CMK (cell line): ENCODE measurements around the gene TBC1D14.

Experiments
- DNase-seq: peaks from one replicate; pipeline ENCODE4 v3.0.0-alpha.2; 2010; ENCODE audit warnings: low read depth

TBC1D14 gene

GRCh38 chr4:7044137-7044930 lies 134.7 kb downstream of the TBC1D14 start:
- DNase-seq: no peak

GRCh38 chr4:7045553-7045952 lies 135.9 kb downstream of the TBC1D14 start:
- no peak for DNase-seq

GRCh38 chr4:7045961-7046921 lies 136.6 kb downstream of the TBC1D14 start:
- no peak for DNase-seq

- no peak for DNase-seq
These were observed 137.3 kb downstream of the TBC1D14 start for GRCh38 chr4:7046971-7047370.

GRCh38 chr4:7048642-7049041 lies 139.0 kb downstream of the TBC1D14 start:
- no peak for DNase-seq

GRCh38 chr4:7049295-7049694 lies 139.7 kb downstream of the TBC1D14 start:
- DNase-seq: no peak

GRCh38 chr4:7049739-7050138 lies 140.1 kb downstream of the TBC1D14 start:
- DNase-seq: no peak

- DNase-seq: no peak
These were observed 141.0 kb downstream of the TBC1D14 start for GRCh38 chr4:7050481-7051143.

GRCh38 chr4:7051144-7051495 lies 141.5 kb downstream of the TBC1D14 start:
- DNase-seq: no peak

- DNase-seq: no peak
These were observed 142.3 kb downstream of the TBC1D14 start for GRCh38 chr4:7051905-7052304.

- no peak for DNase-seq
These were observed 142.7 kb downstream of the TBC1D14 start for GRCh38 chr4:7052313-7052712.

- no peak for DNase-seq
These were observed 143.5 kb downstream of the TBC1D14 start for GRCh38 chr4:7052923-7053715.

- no peak for DNase-seq
These were observed 144.7 kb downstream of the TBC1D14 start for GRCh38 chr4:7054106-7054880.

- DNase-seq: no peak
These were observed 145.7 kb downstream of the TBC1D14 start for GRCh38 chr4:7055111-7055989.

- no peak for DNase-seq
These were observed 146.3 kb downstream of the TBC1D14 start for GRCh38 chr4:7055990-7056325.

GRCh38 chr4:7058792-7059191 lies 149.2 kb downstream of the TBC1D14 start:
- no peak for DNase-seq

GRCh38 chr4:7059662-7060061 lies 150.0 kb downstream of the TBC1D14 start:
- no peak for DNase-seq

- DNase-seq: no peak
These were observed 150.9 kb downstream of the TBC1D14 start for GRCh38 chr4:7060346-7061150.

- DNase-seq: no peak
These were observed 152.2 kb downstream of the TBC1D14 start for GRCh38 chr4:7061815-7062214.
